GM19099 (cell line): ENCODE data around the gene IL4R.

Source experiments
- POLR2A ChIP-seq: IDR thresholded peaks from 3 replicates; pipeline ENCODE4 v1.6.1; 2011; ENCODE audit warnings: low read depth; ENCODE audit not compliant: insufficient read length; ENCODE audit errors: extremely low read depth

The IL4R gene

GRCh38 chr16:27368358-27368722, 54.6 kb downstream of the IL4R start:
- TF ChIP-seq POLR2A = no peak

GRCh38 chr16:27369806-27370205, 56.0 kb downstream of the IL4R start:
- no peak for TF ChIP-seq POLR2A

GRCh38 chr16:27370318-27370717, 56.5 kb downstream of the IL4R start:
- no peak for TF ChIP-seq POLR2A

GRCh38 chr16:27373312-27373711, 59.5 kb downstream of the IL4R start:
- no peak for TF ChIP-seq POLR2A

- peak; percentile 14 for TF ChIP-seq POLR2A
Observed at GRCh38 chr16:27374221-27374803, 60.5 kb downstream of the IL4R start.

GRCh38 chr16:27374804-27375425, 61.1 kb downstream of the IL4R start:
- TF ChIP-seq POLR2A = peak; percentile 56

- no peak for TF ChIP-seq POLR2A
Observed at GRCh38 chr16:27377666-27378485, 64.1 kb downstream of the IL4R start.

- no peak for TF ChIP-seq POLR2A
Observed at GRCh38 chr16:27378871-27379481, 65.2 kb downstream of the IL4R start.

GRCh38 chr16:27379919-27380318, 66.1 kb downstream of the IL4R start:
- TF ChIP-seq POLR2A = no peak

GRCh38 chr16:27381236-27381635, 67.5 kb downstream of the IL4R start:
- no peak for TF ChIP-seq POLR2A

- no peak for TF ChIP-seq POLR2A
Observed at GRCh38 chr16:27381974-27382855, 68.4 kb downstream of the IL4R start.

- no peak for TF ChIP-seq POLR2A
Observed at GRCh38 chr16:27383556-27384243, 69.9 kb downstream of the IL4R start.

- TF ChIP-seq POLR2A = no peak
Observed at GRCh38 chr16:27384425-27384824, 70.7 kb downstream of the IL4R start.

- no peak for TF ChIP-seq POLR2A
Observed at GRCh38 chr16:27385398-27385797, 71.6 kb downstream of the IL4R start.

GRCh38 chr16:27386674-27387073, 72.9 kb downstream of the IL4R start:
- no peak for TF ChIP-seq POLR2A

GRCh38 chr16:27387724-27388123, 74.0 kb downstream of the IL4R start:
- no peak for TF ChIP-seq POLR2A
